ENCODE measurements around the gene HELT.

HELT gene

GRCh38 chr4:185019456-185020292, 1.4 kb downstream of the HELT start:
- DNase-seq (ENCODE audit: low read depth): no peak
- no peak overlapping the region for H3K4me3 ChIP-seq (ENCODE audit: low read depth, low read length)
- TF ChIP-seq MYC (IDR thresholded peaks at IDR 0.05; ENCODE audit: low read depth, low read length) (no peak), MAX (IDR thresholded peaks at IDR 0.05; ENCODE audit: low read depth, low read length) (no peak), CTCF (IDR thresholded peaks at IDR 0.05; ENCODE audit: low read depth, low read length) (no peak)

GRCh38 chr4:185020293-185020808, 2.1 kb downstream of the HELT start:
- no peak for DNase-seq (ENCODE audit: low read depth)
- TF ChIP-seq MYC (IDR thresholded peaks at IDR 0.05; ENCODE audit: low read depth, low read length): no peak
- TF ChIP-seq MAX (IDR thresholded peaks at IDR 0.05; ENCODE audit: low read depth, low read length): no peak
- TF ChIP-seq CTCF (IDR thresholded peaks at IDR 0.05; ENCODE audit: low read depth, low read length): no peak
- no peak for TF ChIP-seq POLR2A (IDR thresholded peaks at IDR 0.05; ENCODE audit: extremely low read depth, insufficient read length)
- no peak overlapping the region for H3K4me3 ChIP-seq (ENCODE audit: low read depth, low read length)

- TF ChIP-seq CTCF (IDR thresholded peaks at IDR 0.05; ENCODE audit: low read depth, low read length) (no peak), POLR2A (IDR thresholded peaks at IDR 0.05; ENCODE audit: extremely low read depth, insufficient read length) (no peak), MAX (IDR thresholded peaks at IDR 0.05; ENCODE audit: low read depth, low read length) (no peak), MYC (IDR thresholded peaks at IDR 0.05; ENCODE audit: low read depth, low read length) (no peak)
- DNase-seq (ENCODE audit: low read depth): no peak
- H3K4me3 ChIP-seq (ENCODE audit: low read depth, low read length): no peak overlapping the region
These were observed 2.8 kb downstream of the HELT start for GRCh38 chr4:185020863-185021761.

- no peak for DNase-seq (ENCODE audit: low read depth)
- no peak overlapping the region for H3K4me3 ChIP-seq (ENCODE audit: low read depth, low read length)
- TF ChIP-seq MYC (IDR thresholded peaks at IDR 0.05; ENCODE audit: low read depth, low read length) (no peak), CTCF (IDR thresholded peaks at IDR 0.05; ENCODE audit: low read depth, low read length) (no peak), POLR2A (IDR thresholded peaks at IDR 0.05; ENCODE audit: extremely low read depth, insufficient read length) (no peak), MAX (IDR thresholded peaks at IDR 0.05; ENCODE audit: low read depth, low read length) (no peak)
These were observed 5.2 kb downstream of the HELT start for GRCh38 chr4:185023471-185023870.

GRCh38 chr4:185028625-185029024, 10.3 kb downstream of the HELT start:
- H3K4me3 ChIP-seq (ENCODE audit: low read depth, low read length): no peak overlapping the region
- TF ChIP-seq CTCF (IDR thresholded peaks at IDR 0.05; ENCODE audit: low read depth, low read length): no peak
- no peak for TF ChIP-seq POLR2A (IDR thresholded peaks at IDR 0.05; ENCODE audit: extremely low read depth, insufficient read length)
- TF ChIP-seq MYC (IDR thresholded peaks at IDR 0.05; ENCODE audit: low read depth, low read length): no peak
- no peak for TF ChIP-seq MAX (IDR thresholded peaks at IDR 0.05; ENCODE audit: low read depth, low read length)
- no peak for DNase-seq (ENCODE audit: low read depth)
